BJ (cell line): ENCODE data around the gene FAM200B. TPM values are rescaled to one million over a fixed set of nuclear protein-coding genes. Genes with fewer than 3 reads are reported as not detected.

Source experiments
- CTCF ChIA-PET: fragments of 350-600 bp; formaldehyde crosslinking; extraction: SDS; loops from one replicate; lab custom pipeline; 2021; ENCODE audit warnings: antibody characterized with exemption, inconsistent platforms; lab: Yijun Ruan, JAX
- POLR2A ChIA-PET: fragments of 300-600 bp; sonication (Branson Sonifier 250); formaldehyde crosslinking; extraction: SDS; loops from one replicate; lab custom pipeline; 2021; ENCODE audit warnings: antibody characterized with exemption; lab: Charles Lee
- DNase-seq: peaks from one replicate; pipeline ENCODE4 v3.0.0-alpha.2; 2011; ENCODE audit warnings: low read depth
- H3K27me3 ChIP-seq: 2 replicates; pipeline ENCODE4 v1.6.0; 2011; ENCODE audit warnings: low read length; ENCODE audit not compliant: control insufficient read depth, insufficient read depth
- H3K36me3 ChIP-seq: 2 replicates; pipeline ENCODE4 v1.5.1; 2011; ENCODE audit warnings: low read length; ENCODE audit not compliant: control insufficient read depth, insufficient read depth
- H3K4me3 ChIP-seq: 2 replicates; pipeline ENCODE4 v1.5.1; 2011; ENCODE audit warnings: low read depth, mild to moderate bottlenecking, control low read depth, low read length
- CTCF ChIP-seq: IDR thresholded peaks from 2 replicates; pipeline ENCODE4 v1.5.1; 2011; ENCODE audit warnings: low read depth, mild to moderate bottlenecking, control low read depth, inconsistent platforms, low read length, moderate library complexity; ENCODE audit not compliant: insufficient read depth
- polyA plus RNA-seq: library from polyadenylated mRNA; depleted of rRNA; stranded (reverse); fragments of >200 nt; gene quantifications from 2 replicates; pipeline ENCODE4 v1.2.3, GENCODE V29; 2011

Gene FAM200B
- polyA plus RNA-seq, 1 experiment = 19.5 TPM

GRCh38 chr4:15677507-15677988, 4.1 kb upstream of the FAM200B start:
- Histone ChIP-seq H3K4me3 (no peak overlapping the region), H3K36me3 (no peaks in the 10 kb centered on the region), H3K27me3 (no peaks in the 10 kb centered on the region)
- POLR2A ChIA-PET = no interaction called here
- CTCF ChIA-PET = no interaction called here
- DNase-seq = no peak
- TF ChIP-seq CTCF = no peak

- Histone ChIP-seq H3K36me3 (no peaks in the 10 kb centered on the region), H3K27me3 (no peaks in the 10 kb centered on the region), H3K4me3 (peak overlapping the region; percentile 56)
- DNase-seq = no peak
- CTCF ChIA-PET = interaction anchor here (0.9 to 1.3 kb wide), 3 partner anchors 14 to 202 kb away, joined by 3 to 4 read pairs (median 4); no protein-coding TSS in a partner anchor
- POLR2A ChIA-PET = no interaction called here
- no peak for TF ChIP-seq CTCF
Measured at GRCh38 chr4:15681067-15681371, 608 bp upstream of the FAM200B start.

- no peaks in the 10 kb centered on the region for H3K36me3 ChIP-seq
- DNase-seq = no peak
- POLR2A ChIA-PET = interaction anchor here (0.6 kb wide), 1 partner anchor 195 kb away, joined by 3 read pairs; no protein-coding TSS in a partner anchor
- CTCF ChIA-PET = interaction anchor here (0.9 kb wide), 3 partner anchors 13 to 28 kb away, joined by 3 to 4 read pairs (median 4); no protein-coding TSS in a partner anchor
- peak overlapping the region; percentile 56 for H3K4me3 ChIP-seq
- no peaks in the 10 kb centered on the region for H3K27me3 ChIP-seq
- TF ChIP-seq CTCF = no peak
Measured at GRCh38 chr4:15682242-15683142, 865 bp downstream of the FAM200B start.

- Histone ChIP-seq H3K36me3 (no peaks in the 10 kb centered on the region), H3K27me3 (no peaks in the 10 kb centered on the region), H3K4me3 (no peak overlapping the region; the same call in 1 of the 2 replicates)
- TF ChIP-seq CTCF = no peak
- no peak for DNase-seq
- ChIA-PET POLR2A (no interaction called here), CTCF (interaction anchor here (0.9 kb wide), 1 partner anchor 12 kb away, joined by 4 read pairs; no protein-coding TSS in a partner anchor)
Measured at GRCh38 chr4:15683143-15683495, 1.5 kb downstream of the FAM200B start.

GRCh38 chr4:15684498-15684897, 2.9 kb downstream of the FAM200B start:
- H3K27me3 ChIP-seq = no peaks in the 10 kb centered on the region
- TF ChIP-seq CTCF = no peak
- POLR2A ChIA-PET = no interaction called here
- H3K36me3 ChIP-seq = no peaks in the 10 kb centered on the region
- H3K4me3 ChIP-seq = no peak overlapping the region
- no peak for DNase-seq
- CTCF ChIA-PET = interaction anchor here (0.9 kb wide), 1 partner anchor 9 kb away, joined by 3 read pairs; no protein-coding TSS in a partner anchor
